Fibroblast of skin of left quadriceps (primary cell): ENCODE measurements around the gene PHTF2.
"Not testable (repeated sequence)": the region's sequence is repeated elsewhere in the genome, so short reads cannot be mapped to it uniquely, and the experiment has no call there.

ENCODE experiments used
- DNase-seq, 2 experiments: peaks; one replicate each; pipeline ENCODE4 v3.0.0-alpha.2; 2013; ENCODE audit warnings: low read depth in 2 of 2

Gene PHTF2

DNA sequence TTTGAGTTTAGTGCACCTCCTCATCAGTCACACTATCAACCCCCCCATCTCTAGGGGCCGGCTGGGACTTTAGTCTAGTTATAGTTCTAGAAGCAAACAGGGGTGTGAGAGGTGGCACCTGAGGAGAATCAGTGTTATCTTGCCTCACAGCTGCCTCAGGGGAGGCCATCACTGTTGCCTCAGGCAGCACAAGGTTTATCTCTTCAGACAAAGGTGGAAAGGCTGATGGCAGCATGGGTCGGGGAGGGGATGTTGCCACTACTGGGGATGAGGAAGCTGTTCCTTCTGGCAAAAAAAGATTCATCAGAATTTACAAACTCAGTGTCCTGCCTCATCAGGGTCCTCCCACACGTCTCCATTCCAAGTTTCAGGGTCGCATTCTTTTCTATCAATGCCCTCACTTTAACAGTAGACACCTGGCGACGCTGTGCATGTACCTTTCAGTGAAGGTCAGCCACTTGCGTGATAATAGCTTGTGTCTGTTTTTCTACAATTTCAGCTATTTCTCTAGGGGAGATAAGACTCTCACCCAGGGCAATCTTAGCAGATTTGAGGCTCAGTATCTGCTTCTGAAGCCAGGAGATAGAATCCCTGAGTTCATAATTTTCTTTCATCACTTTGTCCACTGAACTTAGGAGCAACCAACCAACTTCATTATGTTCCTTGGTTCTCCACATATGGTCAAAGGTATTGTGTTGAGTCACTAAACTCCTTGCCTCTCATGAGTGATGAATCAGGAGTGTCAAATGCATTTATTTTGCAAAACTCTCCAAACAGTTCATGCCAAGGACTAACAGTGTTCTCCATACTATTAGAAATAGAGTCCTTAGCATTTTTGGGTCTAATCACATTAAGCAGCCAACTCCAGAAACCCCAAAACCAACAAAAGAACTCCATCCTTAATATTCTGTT, 75.1 kb downstream of the PHTF2 start:
- DNase-seq: not testable (repeated sequence)

DNA sequence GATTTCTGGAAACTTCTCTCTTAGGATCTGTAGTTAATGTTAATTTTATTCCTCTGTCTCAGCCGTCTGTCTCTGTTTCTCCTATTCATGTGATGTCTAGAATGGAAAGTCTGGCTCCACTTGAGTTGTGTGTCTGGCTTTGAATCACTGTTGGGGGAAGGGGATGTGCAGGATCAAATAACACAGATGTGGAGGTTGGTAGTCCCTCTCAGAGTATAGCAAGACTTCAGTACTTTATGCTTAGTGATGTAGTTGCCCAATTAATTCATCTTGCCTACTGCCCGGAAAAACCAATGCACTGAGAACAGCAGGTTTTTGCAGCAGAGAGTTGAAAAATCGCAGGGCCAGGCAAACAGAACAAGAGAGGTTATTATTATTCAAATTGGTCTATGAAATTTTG, 79.2 kb downstream of the PHTF2 start:
- peak in 1 of 2 experiments; percentile 26 for DNase-seq

DNA sequence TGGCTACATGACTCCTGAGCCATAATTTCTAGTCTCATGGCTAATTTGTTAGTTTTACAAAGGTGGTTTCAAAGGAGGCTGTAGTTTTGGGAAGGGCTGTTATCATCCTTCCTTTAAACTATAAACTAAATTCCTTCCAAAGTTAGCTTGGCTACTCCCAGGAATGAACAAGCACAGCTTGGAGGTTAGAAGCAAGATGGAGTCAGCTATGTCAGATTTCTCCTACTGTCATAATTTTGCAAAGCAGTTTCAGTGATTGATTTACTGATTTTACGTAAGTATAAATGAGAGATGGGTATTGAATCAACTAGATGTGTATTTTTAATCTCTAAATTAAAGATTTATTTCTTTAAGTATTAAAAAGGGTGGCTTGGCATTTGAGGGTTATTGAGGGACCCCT, 79.9 kb downstream of the PHTF2 start:
- no peak for DNase-seq

DNA sequence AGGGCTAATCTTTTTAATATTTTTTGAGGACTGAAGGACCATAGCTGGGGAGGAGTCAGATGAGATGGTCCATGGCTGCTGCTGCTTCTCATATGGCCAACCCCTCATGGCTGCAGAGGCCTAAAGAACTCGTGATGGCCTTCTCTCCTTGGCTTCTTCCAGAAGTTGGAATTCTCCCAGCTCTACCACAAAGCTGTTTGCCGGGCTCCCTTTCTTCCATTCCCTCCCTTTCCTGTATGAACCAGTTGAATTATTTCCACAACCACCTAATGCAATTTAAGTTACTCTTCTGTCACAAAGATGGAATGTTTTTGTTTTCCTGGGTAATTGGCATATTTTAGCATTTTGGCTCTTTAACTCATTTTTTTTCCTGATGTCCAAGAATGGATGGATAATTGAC, 80.7 kb downstream of the PHTF2 start:
- DNase-seq: no peak

DNA sequence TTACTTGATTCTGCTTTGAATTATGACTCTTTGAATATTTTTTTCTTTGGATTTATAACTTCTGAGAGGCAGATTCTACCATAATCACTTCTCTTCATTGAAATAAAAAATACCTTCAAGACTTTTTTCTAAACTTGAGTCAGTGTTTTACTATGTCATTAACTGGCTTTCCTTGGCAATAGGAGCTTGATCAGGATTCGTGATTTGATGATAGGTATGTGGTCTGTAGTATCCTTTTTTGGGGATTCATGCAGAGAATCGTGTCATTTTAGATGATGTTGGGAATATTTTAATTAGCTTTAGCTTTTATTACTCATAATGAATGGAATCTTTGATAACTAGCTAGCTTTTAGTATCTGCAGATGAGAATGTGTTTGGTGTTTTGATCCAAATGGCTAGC, 83.3 kb downstream of the PHTF2 start:
- DNase-seq: no peak

DNA sequence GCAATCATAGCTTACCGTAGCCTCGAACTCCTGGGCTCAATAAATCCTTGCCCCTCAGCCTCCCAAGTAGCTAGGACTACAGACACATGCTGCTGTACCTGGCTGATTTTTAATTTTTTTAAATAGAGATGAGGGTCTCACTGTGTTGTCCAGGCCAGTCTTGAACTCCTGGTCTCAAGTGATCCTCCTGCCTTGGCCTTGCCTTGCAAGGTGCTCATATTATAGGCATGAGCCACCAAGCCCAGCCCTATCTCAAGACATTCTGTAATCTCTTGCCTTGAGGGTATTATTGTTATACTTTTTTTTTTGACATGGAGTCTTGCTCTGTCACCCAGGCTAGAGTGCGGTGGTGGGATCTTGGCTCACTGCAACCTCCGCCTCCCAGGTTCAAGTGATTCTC, 86.6 kb downstream of the PHTF2 start:
- no peak for DNase-seq

DNA sequence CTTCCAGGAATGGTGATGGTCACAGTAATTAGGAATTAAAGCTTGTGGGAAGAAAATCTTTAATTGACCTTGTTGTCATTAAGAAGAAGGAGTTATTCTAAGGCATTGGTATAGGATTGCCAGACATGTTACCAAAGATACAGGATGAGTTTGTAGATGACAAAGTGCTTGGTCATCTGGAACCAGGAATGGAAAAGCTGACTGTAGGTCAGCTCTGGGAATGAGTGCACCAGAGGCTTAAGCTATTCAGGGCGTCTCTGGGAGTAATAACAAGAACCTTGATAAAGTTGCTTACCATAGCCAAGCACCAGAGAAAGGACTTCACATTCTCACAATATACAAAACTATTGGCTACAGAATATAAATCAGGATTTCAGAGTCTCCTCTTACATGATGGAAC, 89.0 kb downstream of the PHTF2 start:
- DNase-seq: no peak

DNA sequence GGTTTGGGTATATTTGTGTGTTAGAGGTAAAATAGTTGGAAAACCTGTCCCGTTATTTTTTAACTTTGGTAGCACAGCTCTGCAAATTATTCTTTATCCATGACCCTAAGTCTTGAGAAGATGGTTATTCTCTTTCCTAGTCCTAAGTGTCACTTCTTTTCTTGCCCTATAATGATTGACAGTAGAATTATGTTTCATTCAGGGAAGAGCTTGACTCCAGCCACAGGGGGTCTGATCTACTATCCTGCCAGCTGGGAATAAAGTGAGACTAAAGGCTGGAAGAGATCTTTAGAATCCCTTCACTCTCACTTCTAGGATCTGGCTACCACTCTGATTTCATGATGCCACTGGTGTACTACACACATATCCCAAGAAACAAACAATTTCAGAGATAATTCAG, 90.4 kb downstream of the PHTF2 start:
- DNase-seq: no peak

DNA sequence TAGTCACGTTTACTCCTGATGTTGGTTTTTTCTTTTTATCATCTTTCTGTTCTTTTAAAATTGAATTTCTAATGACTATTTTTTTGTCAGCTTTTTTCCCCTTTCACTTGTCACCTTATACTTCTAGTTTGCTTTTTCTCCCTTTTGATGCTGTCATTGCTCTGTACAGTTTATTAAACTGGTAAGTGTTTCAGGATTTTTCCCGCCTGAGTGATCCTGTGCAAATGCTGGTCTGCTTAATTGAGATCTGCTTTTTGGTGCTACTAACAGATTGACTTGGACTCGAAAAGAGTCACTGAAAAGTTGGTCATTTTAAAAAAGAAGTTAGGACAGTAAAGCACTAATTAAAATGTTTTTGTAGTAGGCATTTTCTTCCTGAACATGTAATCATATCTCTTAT, 95.2 kb downstream of the PHTF2 start:
- no peak for DNase-seq

DNA sequence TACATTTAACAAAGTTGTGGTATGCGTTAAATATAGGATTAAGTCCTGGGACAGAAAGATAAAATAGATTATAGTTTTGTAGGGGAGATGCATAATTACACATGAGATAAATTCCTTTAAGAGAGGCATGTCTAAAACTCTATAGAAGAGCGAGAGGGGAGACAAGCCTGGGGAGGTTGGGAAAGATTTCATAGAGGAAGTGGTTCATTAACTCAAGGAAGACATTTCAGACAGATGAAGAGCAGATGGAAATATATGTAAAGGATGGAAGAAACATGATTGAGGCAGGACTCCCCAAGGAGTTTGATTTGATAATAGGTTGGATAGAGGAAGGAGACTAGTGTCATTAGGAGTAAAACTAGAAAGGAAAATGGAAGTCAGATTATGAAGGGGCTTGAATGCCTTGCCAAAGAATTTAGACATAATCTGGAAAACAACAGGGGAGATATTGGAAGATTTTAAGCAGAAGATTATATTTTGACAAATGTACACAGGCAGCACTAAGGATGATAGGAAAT, 96.1 kb downstream of the PHTF2 start:
- no peak for DNase-seq

DNA sequence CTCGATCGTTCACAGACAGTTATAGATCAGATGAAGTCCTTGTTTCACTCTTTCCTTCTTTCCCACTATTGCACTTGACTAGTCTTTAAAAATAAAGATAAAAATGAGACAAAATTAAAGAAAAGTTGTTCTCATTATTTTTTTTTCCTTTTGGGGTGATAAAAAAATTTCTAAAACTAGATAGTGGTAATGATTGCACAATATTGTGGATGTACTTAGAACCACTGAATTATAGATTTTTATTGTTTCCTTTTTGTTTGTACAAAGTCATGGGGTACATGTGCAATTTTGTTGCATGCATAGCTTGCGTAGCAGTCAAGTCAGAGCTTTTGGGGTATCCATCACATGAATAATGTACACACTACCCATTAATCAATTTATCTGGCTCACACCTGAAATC, 97.3 kb downstream of the PHTF2 start:
- no peak for DNase-seq

DNA sequence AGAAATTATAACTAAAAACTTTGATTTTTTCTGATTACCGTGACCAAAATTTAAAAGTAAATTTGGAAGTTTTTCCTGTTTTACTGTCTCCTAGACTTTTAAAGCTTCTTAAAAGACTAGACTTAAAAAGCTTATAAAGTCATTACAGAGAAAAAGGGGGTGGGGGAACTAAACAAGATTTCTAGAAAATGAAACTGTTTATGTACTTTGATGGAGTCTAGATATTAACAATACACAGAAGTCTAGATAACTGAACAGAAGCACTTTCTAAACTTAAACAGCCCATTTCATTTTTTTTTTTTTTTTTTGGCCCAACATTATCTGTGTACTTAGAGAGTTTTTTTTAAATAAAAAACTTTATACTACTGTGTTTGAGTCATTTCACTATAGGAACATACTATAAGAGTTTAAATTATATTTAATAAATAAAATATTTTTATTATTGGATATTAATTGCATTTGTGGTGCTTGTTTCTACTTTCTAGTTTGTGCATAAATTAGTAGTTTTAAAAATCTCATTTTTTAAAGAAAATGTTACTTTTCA, 98.5 kb downstream of the PHTF2 start:
- DNase-seq: no peak

DNA sequence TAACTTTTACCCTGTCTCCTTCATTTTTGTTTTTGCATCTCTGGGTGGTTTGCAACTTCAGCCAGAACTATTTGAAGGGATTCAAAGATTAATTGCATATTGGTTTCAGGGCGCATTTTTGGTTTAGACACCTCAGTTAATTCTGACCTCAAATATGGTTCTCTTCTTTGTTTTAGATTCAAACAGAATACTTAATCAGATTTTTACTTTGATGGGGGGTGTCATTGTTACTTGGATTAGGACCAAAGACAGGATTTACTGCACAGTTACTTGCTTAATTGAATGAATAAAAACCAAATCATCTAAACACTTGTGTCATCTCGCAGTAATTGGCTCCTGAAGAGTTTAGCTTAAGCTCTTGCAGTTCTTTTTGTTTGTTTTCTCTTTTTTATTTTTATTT, 100.9 kb downstream of the PHTF2 start:
- peak in 1 of 2 experiments; percentile 28 for DNase-seq

DNA sequence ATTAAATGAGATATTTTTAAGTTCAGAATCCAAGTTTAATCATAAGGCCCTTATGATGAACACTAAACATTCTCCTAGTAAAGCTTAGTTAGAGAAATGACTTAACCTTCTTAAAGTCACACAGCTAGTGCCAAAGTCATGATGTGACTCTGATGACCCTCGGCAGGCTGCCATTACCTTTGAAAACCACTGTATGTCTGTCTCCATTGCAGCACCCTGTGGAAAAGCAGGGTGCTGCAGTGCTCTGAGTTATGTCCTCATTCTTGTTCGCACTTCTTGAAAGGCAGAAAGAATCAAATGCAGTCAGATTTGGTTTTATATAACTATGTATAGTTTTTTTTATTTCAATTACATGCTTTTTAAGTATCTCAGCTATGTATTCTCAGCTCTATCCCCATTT, 105.0 kb downstream of the PHTF2 start:
- DNase-seq: no peak

DNA sequence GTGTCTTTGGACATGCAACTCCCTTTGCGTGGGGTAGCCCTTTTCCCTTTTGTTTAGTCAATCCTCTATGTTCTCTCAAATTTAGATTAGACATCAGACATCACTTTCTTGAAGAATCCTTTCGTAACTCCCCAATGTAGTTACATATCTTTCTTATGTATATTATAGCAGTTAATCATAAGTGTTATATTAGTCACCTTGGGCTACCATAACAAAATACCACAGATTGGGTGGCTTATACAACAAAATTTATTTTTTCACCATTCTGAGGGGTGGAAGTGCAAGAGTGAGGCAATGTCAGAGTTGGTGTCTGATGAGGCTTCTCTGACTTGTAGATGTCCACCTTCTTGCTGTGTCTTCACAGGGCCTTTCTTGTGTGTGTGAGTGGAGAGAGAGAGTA, 105.7 kb downstream of the PHTF2 start:
- DNase-seq: no peak

DNA sequence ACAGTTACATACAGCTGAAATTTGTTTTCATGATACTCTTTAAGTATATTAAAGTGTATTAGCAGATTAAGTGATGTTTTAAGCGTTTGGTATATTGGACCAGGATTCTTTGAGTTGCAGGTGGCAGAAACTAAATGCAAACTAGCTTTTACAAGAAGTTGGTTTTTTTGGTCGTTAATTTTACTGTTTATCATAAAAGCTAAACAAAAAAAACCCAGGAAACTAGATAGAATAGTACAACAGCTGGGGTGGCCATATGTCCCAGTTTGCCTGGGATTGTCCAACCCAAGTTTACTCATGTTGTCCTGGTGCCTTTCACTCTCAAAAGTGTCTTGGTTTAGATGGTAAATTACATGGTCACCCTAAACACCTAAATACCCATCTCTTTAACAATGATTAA, 108.7 kb downstream of the PHTF2 start:
- no peak for DNase-seq

DNA sequence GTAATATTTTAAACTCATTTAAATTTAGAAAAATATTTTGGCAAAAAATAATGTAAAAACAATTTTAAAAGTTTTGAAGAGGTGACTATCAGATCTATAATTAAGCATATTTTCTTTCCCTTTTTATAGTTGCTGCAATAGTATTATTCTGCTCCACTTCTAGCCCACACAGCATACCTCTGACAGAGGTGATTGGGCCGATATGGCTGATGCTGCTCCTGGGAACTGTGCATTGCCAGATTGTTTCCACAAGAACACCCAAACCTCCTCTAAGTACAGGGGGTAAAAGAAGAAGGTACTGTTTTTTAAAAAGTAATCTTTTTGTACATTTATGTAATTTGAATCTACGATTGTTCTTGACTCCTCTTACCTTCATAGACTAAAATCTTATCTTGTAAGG, 110.1 kb downstream of the PHTF2 start:
- DNase-seq: no peak

DNA sequence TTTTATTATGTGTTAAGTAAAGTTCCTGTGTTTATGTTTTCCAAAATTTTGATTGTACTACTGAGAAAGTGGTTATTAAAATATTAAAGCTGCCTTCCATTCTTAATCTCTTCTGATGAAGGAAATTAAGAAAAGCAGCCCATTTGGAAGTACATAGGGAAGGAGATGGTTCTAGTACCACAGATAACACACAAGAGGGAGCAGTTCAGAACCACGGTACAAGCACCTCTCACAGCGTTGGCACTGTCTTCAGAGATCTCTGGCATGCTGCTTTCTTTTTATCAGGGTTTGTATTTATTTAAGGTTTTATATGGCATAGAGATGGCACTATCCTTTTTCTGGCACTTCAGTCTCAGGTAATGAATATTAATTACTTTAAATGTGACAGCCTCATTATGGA, 111.6 kb downstream of the PHTF2 start:
- no peak for DNase-seq

DNA sequence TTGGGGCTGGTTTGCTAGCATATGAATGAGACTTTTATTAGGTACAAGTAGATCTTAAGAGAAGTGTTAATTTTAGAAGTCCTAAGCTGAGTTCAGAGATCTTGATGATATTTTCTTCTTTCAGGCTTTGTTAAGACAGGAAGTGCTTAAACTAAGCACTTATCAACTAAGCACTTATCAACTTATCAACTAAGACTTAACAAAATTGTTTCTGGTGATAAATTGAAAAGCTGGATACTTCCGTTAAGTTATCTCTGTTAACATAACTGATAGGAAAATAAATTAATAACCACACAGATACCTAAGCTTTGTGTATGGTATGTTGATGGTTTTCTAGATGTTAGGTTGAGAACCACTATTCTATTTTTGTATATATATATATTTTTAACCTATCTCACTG, 113.7 kb downstream of the PHTF2 start:
- no peak for DNase-seq

DNA sequence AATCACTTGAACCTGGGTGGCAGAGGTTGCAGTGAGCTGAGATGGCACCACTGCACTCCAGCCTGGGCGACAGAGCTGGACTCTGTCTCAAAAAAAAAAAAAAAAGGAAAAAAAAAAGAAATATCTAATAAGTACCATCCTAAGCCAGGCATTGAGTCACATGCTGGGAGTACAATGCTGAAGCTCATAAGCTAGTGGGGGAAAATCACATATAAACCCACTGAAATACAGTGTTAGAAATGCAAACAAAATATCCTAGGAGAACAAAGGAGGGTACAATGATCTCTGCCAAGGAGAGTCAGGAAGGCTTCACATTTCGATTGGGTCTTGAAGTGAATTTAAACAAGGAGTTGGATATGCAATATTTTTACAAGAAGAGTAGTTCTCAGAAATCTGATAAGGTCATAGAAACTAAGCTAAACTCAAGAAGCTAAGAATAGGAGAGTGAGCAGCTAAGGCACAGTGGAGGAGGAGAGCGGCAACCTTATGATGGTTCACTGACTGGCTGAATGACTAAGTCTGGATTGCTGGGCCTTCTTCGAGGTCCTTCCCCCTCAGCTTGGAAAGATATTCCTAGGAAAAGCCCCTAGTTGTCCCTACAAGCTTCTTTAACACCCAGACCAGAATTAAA, 115.5 kb downstream of the PHTF2 start:
- DNase-seq: no peak

DNA sequence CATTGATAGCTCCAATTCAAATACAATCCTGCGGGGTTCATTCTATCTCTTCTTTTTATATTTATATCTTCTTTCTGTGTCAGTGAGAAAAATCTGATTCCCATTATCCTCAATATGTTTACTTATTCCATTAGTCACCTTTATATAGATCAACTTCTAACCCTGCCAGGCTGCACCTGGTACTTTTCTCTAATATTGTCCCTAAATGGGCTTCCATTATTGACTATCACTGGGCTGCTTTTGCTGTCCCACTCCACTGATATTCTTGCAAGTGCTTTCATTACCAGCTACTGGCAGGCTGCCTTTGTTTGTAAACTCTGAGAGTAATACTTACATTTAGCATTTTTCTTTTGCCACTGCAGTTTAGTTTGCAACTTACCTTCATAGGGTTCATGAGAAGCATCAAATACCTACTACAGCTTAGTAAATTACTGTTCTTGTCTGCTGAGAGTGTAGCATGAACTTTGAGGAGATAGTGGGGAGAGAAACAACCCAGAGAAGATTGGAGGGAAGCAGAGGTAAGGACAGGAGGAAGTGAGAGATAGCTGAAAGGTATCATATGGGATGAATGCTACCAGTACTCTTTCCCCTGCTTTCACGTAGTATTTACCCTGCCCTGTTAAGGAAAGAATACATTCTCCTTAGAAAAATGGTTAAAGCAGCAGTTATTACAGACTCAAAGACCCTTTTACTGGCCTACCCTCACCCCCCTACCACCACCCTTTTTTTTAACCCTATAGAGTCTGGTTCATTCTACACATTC, 119.1 kb downstream of the PHTF2 start:
- no peak for DNase-seq

DNA sequence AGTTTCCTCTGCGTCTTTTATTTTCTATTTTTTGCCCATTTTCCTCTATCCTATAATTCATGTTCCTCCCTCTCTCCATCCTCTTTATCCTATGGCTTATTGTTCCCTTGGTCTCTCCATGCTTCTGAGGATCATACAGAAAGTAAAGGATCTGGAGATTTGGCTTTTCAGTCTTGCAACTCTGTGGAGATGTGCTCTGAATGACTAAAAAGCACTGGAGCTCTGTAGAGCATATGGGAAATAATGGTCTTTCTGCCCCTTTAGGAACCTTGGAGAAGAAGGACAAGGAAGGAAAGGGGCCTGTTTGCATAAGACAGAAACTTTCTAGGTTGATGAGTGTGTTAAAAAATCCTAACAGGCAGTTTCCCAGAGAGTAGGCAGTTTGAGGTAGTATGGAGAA, 120.1 kb downstream of the PHTF2 start:
- no peak for DNase-seq
